H4 (cell line): ENCODE data around the gene ZCCHC7. TPM values are rescaled to one million over a fixed set of nuclear protein-coding genes. Genes with fewer than 3 reads are reported as not detected.
A peak's percentile ranks its signal among the peaks of the same experiment; 100 is the strongest.
"Not testable (repeated sequence)": the region's sequence is repeated elsewhere in the genome, so short reads cannot be mapped to it uniquely, and the experiment has no call there.

Experiments used
- DNase-seq: peaks from one replicate; pipeline ENCODE4 v3.0.0-alpha.2; 2015; ENCODE audit warnings: low spot score
- total RNA-seq: library from RNA; depleted of rRNA; stranded (reverse); fragments of >200 nt; shearing (Covaris generic); gene quantifications from 2 replicates; pipeline ENCODE4 v1.2.3, GENCODE V29; 2014

Gene ZCCHC7
- total RNA-seq, 1 experiment from 2014 or later = 13.3 TPM

DNA sequence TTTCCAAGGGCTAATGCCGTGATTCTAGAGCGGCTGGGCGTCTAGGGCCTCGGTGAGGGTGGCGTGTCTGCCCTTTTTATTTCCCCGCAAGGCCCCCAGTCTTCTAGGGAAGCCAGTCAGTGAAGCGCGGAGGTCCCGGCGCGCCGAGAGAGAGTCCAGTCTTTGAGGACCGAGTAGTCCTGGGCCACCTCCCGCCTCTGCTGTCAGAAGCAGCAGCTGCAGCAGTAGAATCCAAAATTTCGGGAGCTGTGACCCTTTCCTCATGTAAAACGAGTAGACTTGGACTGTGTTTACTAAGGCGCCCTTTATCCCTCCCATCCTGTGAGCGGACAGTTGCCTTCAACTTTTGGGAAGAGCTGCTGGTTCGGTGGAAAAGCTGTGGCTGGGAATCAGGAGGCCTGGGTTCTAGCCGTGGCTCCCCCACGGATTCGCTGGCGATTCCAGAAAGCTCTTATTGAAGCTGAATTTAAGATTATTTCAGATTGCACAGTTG lies 515 bp downstream of the ZCCHC7 start:
- DNase-seq = peak; percentile 12

- no peak for DNase-seq
Observed at GRCh38 chr9:37121881-37122280, 1.5 kb downstream of the ZCCHC7 start.

DNA sequence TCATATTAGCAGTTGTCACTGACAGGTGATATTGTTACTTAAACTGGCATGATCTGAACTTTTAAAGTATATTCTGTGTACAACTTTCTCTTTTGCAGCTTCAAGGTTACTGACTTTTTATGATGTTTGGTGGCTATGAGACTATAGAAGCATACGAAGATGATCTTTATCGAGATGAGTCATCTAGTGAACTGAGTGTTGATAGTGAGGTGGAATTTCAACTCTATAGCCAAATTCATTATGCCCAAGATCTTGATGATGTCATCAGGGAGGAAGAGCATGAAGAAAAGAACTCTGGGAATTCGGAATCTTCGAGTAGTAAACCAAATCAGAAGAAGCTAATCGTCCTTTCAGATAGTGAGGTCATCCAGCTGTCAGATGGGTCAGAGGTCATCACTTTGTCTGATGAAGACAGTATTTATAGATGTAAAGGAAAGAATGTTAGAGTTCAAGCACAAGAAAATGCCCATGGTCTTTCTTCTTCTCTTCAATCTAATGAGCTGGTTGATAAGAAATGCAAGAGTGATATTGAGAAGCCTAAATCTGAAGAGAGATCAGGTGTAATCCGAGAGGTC lies 5.9 kb downstream of the ZCCHC7 start:
- DNase-seq = no peak

DNA sequence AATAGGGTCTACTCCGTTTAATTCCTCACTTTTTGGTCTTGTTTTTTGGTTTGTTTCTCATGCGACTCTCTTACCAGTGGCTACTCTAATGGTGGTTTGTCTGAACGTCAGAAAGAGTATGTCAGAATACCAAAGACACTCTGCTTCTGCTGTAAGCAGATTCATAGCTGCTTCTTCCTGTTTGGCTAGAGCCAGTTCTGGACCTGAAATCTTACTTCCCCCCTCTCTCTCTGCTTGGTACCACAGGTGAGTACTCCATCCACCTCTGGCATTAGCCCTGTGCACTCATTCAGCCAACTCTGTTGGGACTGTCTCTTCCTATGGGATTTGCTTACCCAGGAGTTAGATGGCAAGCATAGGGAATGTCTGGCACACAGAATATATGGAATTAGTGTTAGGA lies 6.6 kb downstream of the ZCCHC7 start:
- DNase-seq = no peak

DNA sequence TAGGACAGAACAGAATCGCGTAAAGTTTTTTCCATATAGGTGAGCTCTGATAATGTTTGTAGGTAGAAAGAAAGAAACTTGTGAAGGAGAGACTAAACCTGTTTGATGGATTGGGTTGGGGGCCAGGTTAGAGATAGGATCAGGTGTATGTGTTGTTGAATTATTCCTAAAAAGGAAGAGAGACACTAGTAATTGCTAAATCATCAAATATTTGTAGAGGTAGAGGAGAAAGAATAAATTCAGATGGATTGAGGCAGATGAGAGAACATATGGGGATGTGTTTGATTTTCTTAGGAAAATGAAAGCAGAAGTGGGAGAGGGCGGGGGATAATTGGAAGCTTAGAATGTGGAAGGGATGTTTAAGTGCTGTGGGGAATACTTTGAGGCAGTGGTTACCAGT lies 7.7 kb downstream of the ZCCHC7 start:
- DNase-seq = no peak

- DNase-seq = no peak
Observed at GRCh38 chr9:37134166-37134565, 13.8 kb downstream of the ZCCHC7 start.

DNA sequence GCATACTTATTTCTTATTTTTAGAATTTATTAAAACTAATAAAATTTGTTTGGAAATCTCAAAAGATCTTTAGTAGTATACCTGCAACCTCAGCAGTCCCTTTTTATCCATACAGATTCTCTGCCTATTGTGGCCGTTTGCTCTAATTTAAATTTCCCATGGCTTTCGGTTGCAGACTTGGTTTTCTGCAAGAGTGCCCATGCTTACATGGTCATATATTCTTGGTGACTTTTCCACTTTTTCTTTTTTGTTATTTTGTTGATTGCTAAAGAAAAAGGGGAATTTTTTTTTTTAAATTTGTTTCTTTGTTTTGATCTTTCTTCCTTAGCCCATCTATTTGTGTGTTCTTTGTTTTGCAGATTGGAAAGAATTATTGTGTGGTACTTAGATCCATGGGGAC lies 20.6 kb downstream of the ZCCHC7 start:
- no peak for DNase-seq

DNA sequence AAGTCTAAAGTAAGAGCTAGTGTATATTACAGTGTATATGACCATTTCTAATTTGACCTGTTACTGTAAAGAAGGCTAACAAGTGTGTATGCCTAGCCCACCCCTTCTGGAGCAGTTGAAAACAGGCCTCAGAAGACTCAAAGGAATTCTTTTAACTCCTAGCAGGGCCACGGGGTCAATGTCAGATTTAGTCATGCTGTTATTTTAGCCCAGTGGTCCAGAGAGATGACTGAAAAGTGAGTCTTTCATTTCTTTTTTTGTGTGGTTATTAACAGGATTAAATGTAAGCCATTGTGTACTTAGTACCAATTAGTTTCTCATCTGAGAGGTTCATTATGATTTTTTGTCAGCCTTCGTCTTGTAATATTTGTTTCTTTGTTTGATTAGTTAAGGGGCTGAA lies 24.4 kb downstream of the ZCCHC7 start:
- no peak for DNase-seq

GRCh38 chr9:37146410-37146809 lies 26.0 kb downstream of the ZCCHC7 start:
- DNase-seq = no peak

GRCh38 chr9:37148181-37148580 lies 27.8 kb downstream of the ZCCHC7 start:
- DNase-seq = no peak

- DNase-seq = no peak
Observed at GRCh38 chr9:37149666-37150308, 29.4 kb downstream of the ZCCHC7 start.

- no peak for DNase-seq
Observed at GRCh38 chr9:37150415-37150814, 30.0 kb downstream of the ZCCHC7 start.

DNA sequence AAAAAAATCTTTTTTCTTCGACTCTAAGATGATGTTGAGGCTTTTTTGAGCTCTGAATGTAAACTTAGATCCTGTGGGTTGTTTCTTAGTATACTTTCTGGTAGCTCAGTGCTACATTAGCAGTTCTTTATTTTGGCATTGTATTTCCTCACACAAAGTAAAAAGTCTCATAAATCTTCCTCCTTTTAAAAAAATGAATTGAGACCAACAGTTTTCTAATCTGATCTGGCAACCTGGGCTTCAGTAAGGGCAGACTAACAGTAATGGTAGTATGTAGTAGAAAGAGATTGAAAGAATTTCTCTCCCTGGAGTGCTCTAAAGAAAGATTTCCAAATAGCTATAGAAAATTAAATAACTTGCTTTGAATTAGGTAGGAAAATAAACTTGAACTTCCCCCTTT lies 31.4 kb downstream of the ZCCHC7 start:
- DNase-seq = no peak

GRCh38 chr9:37152365-37152764 lies 32.0 kb downstream of the ZCCHC7 start:
- no peak for DNase-seq

GRCh38 chr9:37155601-37156000 lies 35.2 kb downstream of the ZCCHC7 start:
- no peak for DNase-seq

DNA sequence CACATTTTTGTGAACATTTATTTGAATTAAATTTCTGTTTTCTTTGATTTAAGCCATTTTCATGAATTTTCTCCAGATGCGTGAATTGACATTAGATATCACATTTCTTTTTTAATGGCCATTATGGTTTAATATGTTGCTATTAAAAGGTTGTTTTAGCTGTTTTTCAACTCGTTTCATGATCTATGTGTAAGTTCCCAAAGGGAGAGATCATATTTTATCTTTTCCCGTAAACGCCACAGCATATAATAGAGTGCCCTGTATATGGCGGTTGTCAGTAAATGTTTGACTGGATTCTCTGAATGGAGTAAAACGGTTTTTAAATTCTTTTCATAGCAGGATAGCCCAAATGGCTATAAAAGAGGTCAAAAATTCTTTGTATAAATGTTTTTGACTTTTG lies 35.8 kb downstream of the ZCCHC7 start:
- DNase-seq = no peak

GRCh38 chr9:37156781-37157356 lies 36.5 kb downstream of the ZCCHC7 start:
- peak; percentile 13 for DNase-seq

- DNase-seq = no peak
Observed at GRCh38 chr9:37157726-37158377, 37.5 kb downstream of the ZCCHC7 start.

DNA sequence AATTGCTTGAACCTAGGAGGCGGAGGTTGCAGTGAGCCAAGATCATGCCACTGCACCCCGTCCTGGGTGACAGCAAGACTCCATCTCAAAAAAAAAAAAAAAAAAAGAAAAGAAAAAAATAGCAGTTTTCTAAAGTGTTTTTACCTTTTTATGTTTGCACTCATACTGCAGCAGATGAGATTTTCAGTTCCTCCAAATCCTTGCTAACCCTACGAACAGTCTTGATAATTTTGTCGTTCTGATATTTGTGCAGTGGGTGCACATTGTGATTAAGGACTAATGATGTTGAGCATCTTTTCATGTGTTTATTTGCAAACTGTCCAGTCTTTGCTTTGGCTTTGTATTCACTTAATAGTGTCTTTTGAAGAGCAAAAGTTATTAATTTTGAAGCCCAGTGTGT lies 42.9 kb downstream of the ZCCHC7 start:
- DNase-seq = no peak

DNA sequence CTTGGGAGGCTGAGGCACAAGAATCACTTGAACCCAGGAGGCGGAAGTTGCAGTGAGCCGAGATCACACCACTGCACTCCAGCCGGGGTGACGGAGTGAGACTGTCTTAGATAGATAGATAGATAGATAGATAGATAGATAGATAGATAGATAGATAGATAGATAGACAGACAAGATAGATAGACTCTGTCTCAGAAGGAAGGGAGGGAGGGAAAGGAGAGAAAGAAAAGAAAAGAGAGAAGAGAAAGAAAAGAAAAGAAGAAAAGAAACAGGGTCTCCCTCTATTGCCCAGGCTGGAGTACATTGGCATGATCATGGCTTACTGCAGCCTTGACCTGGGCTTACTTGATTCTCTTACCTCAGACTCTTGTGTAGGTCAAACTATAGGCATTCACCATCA lies 44.0 kb downstream of the ZCCHC7 start:
- DNase-seq = not testable (repeated sequence)

DNA sequence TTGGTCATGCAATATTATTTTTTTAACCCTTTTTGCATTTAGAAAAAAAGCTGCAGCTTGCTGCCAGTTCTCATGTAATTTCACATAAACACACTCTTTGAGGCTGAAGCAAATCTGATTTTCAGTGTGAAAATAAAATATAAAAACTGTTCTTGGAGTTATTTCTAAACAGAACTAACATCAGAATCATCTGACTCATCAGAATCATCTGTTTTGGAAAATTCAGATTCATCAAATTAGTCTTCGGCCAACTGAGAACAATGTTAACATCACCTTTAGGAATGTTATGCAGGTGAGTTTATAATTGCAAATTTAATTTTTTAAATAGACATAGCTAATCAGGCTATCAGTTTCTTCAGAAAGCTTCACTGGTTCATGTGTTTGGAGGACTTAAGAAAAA lies 45.3 kb downstream of the ZCCHC7 start:
- no peak for DNase-seq

DNA sequence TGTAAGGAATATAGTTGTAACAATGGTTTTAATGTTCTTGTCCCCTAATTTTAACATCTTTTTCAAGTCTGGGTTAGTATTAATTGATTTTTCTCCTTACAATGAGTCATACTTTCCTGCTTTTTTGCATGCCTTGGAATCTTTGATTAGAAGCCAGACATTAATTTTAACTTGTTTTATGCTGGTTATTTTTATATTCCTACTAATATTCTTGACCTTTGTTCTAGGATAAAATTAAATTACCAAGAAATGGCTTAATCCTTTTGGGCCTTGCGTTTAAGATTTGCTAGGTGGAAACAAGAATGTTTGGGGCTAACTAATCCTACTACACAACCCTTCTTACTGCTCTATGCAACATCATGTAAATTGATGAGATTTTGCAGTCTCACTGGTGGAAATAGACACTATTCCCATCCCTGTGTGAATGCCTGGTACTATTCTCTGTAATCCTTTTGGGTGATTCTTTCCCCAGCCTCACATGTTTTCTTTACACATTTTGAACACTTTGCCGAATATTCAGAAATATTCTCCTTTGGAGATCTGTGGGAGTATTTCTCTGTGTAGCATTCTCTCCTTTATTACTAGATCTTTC lies 47.2 kb downstream of the ZCCHC7 start:
- DNase-seq = no peak

GRCh38 chr9:37172557-37172956 lies 52.2 kb downstream of the ZCCHC7 start:
- DNase-seq = no peak
